Adrenal gland (tissue), 5 donors: Measurements from ENCODE around the gene WNT5B.

Experiments
- POLR2A ChIP-seq, 2 donors: fragments of 450-650 bp; IDR thresholded peaks; one replicate each; pipeline ENCODE4 v1.6.1; 2017; ENCODE audit warnings: antibody characterized with exemption in 2 of 2, mild to moderate bottlenecking in 2 of 2, moderate library complexity in 1 of 2
- TF ChIP-seq, protein P1 (sequence below), 6 experiments: fragments of 450-650 bp in 4 of 6; fragments of 200-600 bp in 2 of 6; sonication (generic) in 1 of 6; IDR thresholded peaks; 1 replicate in 5 of 6; 2 replicates in 1 of 6; pipeline versions ENCODE4 v1.5.1 to v1.8.0; 2016 to 2021; ENCODE audit warnings: antibody characterized with exemption in 6 of 6, mild to moderate bottlenecking in 2 of 6, moderate library complexity in 1 of 6
- donor health status: DM: no; HTN: no; CAD: no.

DNA sequence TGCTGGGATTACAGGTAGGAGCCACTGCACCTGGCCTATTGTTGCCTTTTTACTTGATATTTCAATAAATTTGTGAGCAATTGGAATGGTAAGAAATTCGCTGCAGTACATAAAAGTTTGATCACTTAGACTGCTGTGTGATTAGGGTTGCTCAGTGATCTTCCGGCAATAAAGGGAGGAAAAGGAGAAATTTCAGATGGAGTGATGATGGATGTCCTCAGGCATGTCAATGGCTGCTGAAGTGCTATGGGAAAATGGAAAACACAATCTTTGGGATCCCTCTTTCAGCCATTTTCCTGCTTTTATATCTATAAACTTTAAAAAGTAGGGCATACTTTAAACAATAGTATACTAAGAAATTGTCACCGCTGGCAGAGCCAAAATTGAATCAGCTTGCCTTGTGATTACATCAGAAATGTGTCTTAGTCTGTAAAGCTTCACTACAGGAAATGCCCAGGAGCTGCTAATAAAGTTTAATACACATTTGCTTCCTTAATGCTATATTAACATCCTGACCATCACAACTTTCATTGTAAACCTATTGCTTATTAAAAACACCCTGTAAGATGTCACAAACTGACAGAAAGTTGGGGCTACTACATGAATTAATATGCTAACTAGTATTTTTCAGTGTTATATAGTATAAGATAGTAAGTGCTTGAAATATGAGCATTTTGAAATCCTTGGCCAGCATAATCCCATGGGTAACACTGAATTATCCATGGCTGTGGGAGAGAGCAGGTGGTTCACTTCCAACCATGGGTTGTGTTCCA lies 20.9 kb upstream of the WNT5B start:
- TF ChIP-seq, protein P1, sequence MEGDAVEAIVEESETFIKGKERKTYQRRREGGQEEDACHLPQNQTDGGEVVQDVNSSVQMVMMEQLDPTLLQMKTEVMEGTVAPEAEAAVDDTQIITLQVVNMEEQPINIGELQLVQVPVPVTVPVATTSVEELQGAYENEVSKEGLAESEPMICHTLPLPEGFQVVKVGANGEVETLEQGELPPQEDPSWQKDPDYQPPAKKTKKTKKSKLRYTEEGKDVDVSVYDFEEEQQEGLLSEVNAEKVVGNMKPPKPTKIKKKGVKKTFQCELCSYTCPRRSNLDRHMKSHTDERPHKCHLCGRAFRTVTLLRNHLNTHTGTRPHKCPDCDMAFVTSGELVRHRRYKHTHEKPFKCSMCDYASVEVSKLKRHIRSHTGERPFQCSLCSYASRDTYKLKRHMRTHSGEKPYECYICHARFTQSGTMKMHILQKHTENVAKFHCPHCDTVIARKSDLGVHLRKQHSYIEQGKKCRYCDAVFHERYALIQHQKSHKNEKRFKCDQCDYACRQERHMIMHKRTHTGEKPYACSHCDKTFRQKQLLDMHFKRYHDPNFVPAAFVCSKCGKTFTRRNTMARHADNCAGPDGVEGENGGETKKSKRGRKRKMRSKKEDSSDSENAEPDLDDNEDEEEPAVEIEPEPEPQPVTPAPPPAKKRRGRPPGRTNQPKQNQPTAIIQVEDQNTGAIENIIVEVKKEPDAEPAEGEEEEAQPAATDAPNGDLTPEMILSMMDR (IDR thresholded peaks at IDR 0.05): no peak
- no peak for TF ChIP-seq POLR2A (IDR thresholded peaks at IDR 0.05)
